ENCODE measurements around the gene ULK4.
"Not testable (repeated sequence)": the region's sequence is repeated elsewhere in the genome, so short reads cannot be mapped to it uniquely, and the experiment has no call there.

The ULK4 gene

DNA sequence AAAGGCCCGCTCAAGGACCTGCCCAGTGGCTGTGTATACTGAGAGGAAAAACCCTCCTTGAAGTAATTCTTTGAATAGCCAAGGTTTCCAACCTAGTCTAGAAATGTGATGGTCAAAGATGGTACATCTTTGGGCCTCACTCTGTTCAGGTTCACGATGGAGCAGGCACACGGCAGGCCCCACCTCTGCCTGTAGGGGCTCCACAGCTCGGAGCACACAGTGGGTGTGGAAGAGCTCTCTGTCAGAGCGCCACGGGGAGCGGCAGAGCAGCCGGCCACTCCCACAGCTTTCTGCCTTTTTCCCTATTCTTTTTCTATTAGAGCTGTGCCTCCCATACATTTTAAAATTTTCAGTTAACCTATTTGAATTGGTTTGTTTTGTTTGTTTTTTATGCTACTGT lies 673.1 kb downstream of the ULK4 start:
- Histone ChIP-seq H3K4me3 (ENCODE audit: low read depth, low read length) (no peak overlapping the region), H3K27me3 (replicated peaks) (no peaks in the 10 kb centered on the region), H3K27ac (no peak overlapping the region), H3K36me3 (replicated peaks) (no peaks in the 10 kb centered on the region)
- TF ChIP-seq, protein P1, sequence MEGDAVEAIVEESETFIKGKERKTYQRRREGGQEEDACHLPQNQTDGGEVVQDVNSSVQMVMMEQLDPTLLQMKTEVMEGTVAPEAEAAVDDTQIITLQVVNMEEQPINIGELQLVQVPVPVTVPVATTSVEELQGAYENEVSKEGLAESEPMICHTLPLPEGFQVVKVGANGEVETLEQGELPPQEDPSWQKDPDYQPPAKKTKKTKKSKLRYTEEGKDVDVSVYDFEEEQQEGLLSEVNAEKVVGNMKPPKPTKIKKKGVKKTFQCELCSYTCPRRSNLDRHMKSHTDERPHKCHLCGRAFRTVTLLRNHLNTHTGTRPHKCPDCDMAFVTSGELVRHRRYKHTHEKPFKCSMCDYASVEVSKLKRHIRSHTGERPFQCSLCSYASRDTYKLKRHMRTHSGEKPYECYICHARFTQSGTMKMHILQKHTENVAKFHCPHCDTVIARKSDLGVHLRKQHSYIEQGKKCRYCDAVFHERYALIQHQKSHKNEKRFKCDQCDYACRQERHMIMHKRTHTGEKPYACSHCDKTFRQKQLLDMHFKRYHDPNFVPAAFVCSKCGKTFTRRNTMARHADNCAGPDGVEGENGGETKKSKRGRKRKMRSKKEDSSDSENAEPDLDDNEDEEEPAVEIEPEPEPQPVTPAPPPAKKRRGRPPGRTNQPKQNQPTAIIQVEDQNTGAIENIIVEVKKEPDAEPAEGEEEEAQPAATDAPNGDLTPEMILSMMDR (IDR thresholded peaks at IDR 0.05; ENCODE audit: low read depth, low read length, missing control alignments): no peak
- in situ Hi-C loops (cut with HindIII; ENCODE audit: low pct_ligation_motif_present, low sequenced_read_pairs): no loop called here
- DNase-seq: no peak

GRCh38 chr3:41286305-41286704 lies 675.6 kb downstream of the ULK4 start:
- in situ Hi-C loops (cut with HindIII; ENCODE audit: low pct_ligation_motif_present, low sequenced_read_pairs): no loop called here

GRCh38 chr3:41284934-41285333 lies 677.0 kb downstream of the ULK4 start:
- H3K4me3 ChIP-seq (ENCODE audit: low read depth, low read length); H3K36me3 ChIP-seq (replicated peaks); H3K27ac ChIP-seq; H3K27me3 ChIP-seq (replicated peaks); in situ Hi-C loops (cut with HindIII; ENCODE audit: low pct_ligation_motif_present, low sequenced_read_pairs); DNase-seq: not testable (repeated sequence)
- TF ChIP-seq, protein P1 (IDR thresholded peaks at IDR 0.05; ENCODE audit: low read depth, low read length, missing control alignments): peak; percentile 14

More at GRCh38 chr3:41286305-41286704, 675.6 kb downstream of the ULK4 start:
- H3K27ac ChIP-seq: no peak overlapping the region
- no peaks in the 10 kb centered on the region for H3K36me3 ChIP-seq (replicated peaks)
- H3K4me3 ChIP-seq (ENCODE audit: low read depth, low read length): no peak overlapping the region
- no peaks in the 10 kb centered on the region for H3K27me3 ChIP-seq (replicated peaks)
- TF ChIP-seq, protein P1 (IDR thresholded peaks at IDR 0.05; ENCODE audit: low read depth, low read length, missing control alignments): peak; percentile 25
- DNase-seq: no peak

GRCh38 chr3:41277790-41278465 lies 684.0 kb downstream of the ULK4 start:
- no peak overlapping the region for H3K4me3 ChIP-seq (ENCODE audit: low read depth, low read length)
- no peak for DNase-seq
- in situ Hi-C loops (cut with HindIII; ENCODE audit: low pct_ligation_motif_present, low sequenced_read_pairs): no loop called here
- TF ChIP-seq, protein P1 (IDR thresholded peaks at IDR 0.05; ENCODE audit: low read depth, low read length, missing control alignments): no peak
- H3K27ac ChIP-seq: no peak overlapping the region
- H3K27me3 ChIP-seq (replicated peaks): no peaks in the 10 kb centered on the region
- H3K36me3 ChIP-seq (replicated peaks): no peaks in the 10 kb centered on the region

GRCh38 chr3:41276191-41276590 lies 685.7 kb downstream of the ULK4 start:
- TF ChIP-seq, protein P1 (IDR thresholded peaks at IDR 0.05; ENCODE audit: low read depth, low read length, missing control alignments): no peak
- Histone ChIP-seq H3K4me3 (ENCODE audit: low read depth, low read length) (no peak overlapping the region), H3K27me3 (replicated peaks) (no peaks in the 10 kb centered on the region), H3K27ac (no peak overlapping the region), H3K36me3 (replicated peaks) (no peaks in the 10 kb centered on the region)
- in situ Hi-C loops (cut with HindIII; ENCODE audit: low pct_ligation_motif_present, low sequenced_read_pairs): no loop called here
- DNase-seq: no peak

All from brain microvascular endothelial cell (primary cell).